CD4-positive, alpha-beta T cell treated with Interleukin-1 beta for 1 hour (primary cell): Measurements from ENCODE around the gene LDLR.
"Not testable (repeated sequence)": the region's sequence is repeated elsewhere in the genome, so short reads cannot be mapped to it uniquely, and the experiment has no call there.

ENCODE experiments used
- DNase-seq, 2 donors: peaks; one replicate each; pipeline ENCODE4 v3.0.0-alpha.2; 2020 to 2022

Gene LDLR

GRCh38 chr19:11073568-11073967, 15.7 kb upstream of the LDLR start:
- DNase-seq = no peak

- DNase-seq = not testable (repeated sequence)
These were observed 12.5 kb upstream of the LDLR start for GRCh38 chr19:11076792-11077191.

- DNase-seq = no peak
These were observed 10.4 kb upstream of the LDLR start for GRCh38 chr19:11078893-11079292.

GRCh38 chr19:11079999-11080398, 9.3 kb upstream of the LDLR start:
- DNase-seq = no peak

- no peak for DNase-seq
These were observed 1.3 kb upstream of the LDLR start for GRCh38 chr19:11087870-11088505.

- no peak for DNase-seq
These were observed 583 bp upstream of the LDLR start for GRCh38 chr19:11088506-11089253.

- not testable (repeated sequence) for DNase-seq
These were observed 676 bp downstream of the LDLR start for GRCh38 chr19:11090014-11090263.

- DNase-seq = peak; percentile 98
These were observed 1.2 kb downstream of the LDLR start for GRCh38 chr19:11090264-11090996.

GRCh38 chr19:11090997-11091702, 1.9 kb downstream of the LDLR start:
- DNase-seq = peak in 1 of 2 donors; percentile 42

GRCh38 chr19:11091703-11092153, 2.5 kb downstream of the LDLR start:
- peak; percentile 77 to 85 for DNase-seq

- DNase-seq = peak; percentile 74 to 88
These were observed 2.9 kb downstream of the LDLR start for GRCh38 chr19:11092181-11092538.

- DNase-seq = no peak
These were observed 4.5 kb downstream of the LDLR start for GRCh38 chr19:11093689-11094238.

- DNase-seq = no peak
These were observed 5.2 kb downstream of the LDLR start for GRCh38 chr19:11094520-11094894.

GRCh38 chr19:11096210-11096841, 7.1 kb downstream of the LDLR start:
- DNase-seq = peak in 1 of 2 donors; percentile 50

- not testable (repeated sequence) for DNase-seq
These were observed 8.1 kb downstream of the LDLR start for GRCh38 chr19:11097367-11097766.

- no peak for DNase-seq
These were observed 9.1 kb downstream of the LDLR start for GRCh38 chr19:11098327-11098726.

- DNase-seq = no peak
These were observed 9.6 kb downstream of the LDLR start for GRCh38 chr19:11098861-11099260.

GRCh38 chr19:11100049-11100448, 10.8 kb downstream of the LDLR start:
- DNase-seq = no peak

- DNase-seq = no peak
These were observed 11.8 kb downstream of the LDLR start for GRCh38 chr19:11101057-11101456.

- no peak for DNase-seq
These were observed 13.7 kb downstream of the LDLR start for GRCh38 chr19:11102944-11103343.

GRCh38 chr19:11103667-11104066, 14.4 kb downstream of the LDLR start:
- not testable (repeated sequence) for DNase-seq

GRCh38 chr19:11105014-11105636, 15.9 kb downstream of the LDLR start:
- DNase-seq = no peak
